GM21423 (cell line): ENCODE data around the gene SFR1.

Experiments used
- ATAC-seq: cut with Tn5 transposase; IDR thresholded peaks from one replicate; pipeline ENCODE4 v1.9.1; 2021; ENCODE audit warnings: mild to moderate bottlenecking, moderate library complexity; ENCODE audit not compliant: unreplicated experiment

The SFR1 gene, protein sequence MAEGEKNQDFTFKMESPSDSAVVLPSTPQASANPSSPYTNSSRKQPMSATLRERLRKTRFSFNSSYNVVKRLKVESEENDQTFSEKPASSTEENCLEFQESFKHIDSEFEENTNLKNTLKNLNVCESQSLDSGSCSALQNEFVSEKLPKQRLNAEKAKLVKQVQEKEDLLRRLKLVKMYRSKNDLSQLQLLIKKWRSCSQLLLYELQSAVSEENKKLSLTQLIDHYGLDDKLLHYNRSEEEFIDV

GRCh38 chr10:104121485-104122224 lies at the start of gene SFR1:
Gene SFR1, plus strand, starts transcription at chr10:104122171. Its CDS starts 13 bp downstream, at chr10:104122184.
- ATAC-seq, result peak; percentile 92

- no peak for ATAC-seq
Observed at GRCh38 chr10:104072786-104073185, 49.2 kb upstream of the SFR1 start.

GRCh38 chr10:104074505-104074904 lies 47.5 kb upstream of the SFR1 start:
- ATAC-seq, result no peak

DNA sequence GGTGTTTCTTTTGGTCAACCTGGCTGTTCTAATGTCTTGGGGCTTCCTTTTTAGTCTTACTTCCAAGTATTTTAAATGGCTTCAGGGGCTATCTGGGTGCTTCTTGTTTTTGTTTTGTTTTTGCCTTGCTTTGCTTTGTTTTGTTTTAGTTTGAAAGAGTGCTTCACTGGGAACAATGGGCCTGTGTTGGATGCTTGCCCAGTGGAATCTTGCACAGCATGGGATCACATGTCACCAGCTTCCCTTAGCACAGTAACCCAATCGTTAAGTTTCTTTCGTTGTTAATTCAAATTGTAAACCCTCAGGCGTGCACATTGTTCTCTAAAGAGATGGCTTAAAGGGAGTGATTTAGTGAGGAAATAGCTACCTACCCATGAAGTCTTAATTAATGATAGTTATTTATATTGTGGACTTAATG lies 45.2 kb upstream of the SFR1 start:
- no peak for ATAC-seq

DNA sequence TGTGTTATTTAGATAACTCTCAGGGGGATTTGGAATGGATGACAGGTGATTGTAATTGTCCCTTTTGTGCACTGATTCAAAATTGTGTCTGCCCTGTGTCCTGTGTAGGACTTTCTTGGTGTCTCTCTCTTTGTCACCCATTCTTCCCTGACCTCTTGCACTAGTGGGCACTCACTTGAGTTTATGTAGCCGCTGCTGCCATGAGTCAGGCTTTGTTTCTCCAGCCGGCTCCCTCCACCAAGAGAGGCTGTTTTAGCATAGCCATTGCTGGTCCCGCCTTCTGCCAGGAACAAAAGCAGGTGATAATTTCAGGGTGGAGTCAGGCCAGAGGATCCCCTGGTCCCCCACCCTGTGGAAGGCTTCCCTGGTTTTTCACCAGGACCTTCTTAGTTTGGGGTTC lies 44.7 kb upstream of the SFR1 start:
- ATAC-seq, result no peak

GRCh38 chr10:104077663-104078151 lies 44.3 kb upstream of the SFR1 start:
- no peak for ATAC-seq

DNA sequence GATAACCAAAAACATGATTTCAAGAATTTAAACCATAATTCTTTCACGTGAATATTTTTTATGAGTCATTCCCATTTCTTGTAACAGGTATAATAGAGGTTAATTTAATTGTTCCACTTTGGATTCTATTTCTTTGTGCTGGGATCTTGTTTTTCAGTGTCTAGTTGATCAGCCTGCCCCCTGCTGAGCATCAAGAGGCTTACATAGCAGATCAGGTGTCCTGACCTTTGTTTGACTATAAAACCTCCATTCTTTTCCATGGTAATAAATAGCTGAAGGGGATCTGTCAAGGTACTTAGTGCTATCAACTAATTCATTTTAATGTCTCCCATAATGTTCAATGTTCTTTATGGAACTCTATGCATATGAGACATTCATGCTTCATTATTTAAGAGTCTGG lies 41.2 kb upstream of the SFR1 start:
- ATAC-seq, result no peak

- no peak for ATAC-seq
Observed at GRCh38 chr10:104081998-104082397, 40.0 kb upstream of the SFR1 start.

- ATAC-seq, result no peak
Observed at GRCh38 chr10:104084482-104085142, 37.4 kb upstream of the SFR1 start.

DNA sequence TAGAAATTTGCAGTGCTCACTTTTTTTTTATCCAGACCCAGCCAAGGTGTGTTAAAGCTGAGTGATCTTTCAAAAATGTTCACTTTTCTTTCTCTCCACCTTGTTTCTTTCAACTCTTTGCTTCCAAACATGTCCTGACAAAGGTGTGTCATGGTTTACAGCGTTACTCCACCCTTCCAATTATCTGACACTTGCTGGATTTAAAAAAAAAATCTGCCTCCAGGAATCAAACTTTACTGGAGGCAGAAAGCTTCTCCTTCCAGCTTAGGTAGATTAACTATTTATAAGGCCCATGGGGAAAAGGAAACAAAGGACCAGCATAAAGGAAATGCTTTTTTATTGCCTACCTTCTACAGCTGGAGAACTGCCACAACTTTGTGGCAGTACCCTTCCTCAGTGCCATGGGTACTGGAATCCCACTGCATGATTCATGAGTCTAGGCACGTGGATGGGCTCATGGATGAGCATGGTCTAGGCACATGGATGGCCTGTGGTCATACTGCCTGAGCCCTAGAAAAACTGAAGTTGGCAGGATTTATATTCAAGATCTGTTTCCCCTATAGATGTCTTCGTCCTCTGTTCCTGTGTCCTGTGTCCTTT lies 36.1 kb upstream of the SFR1 start, which contains the start of gene COL17A1:
Gene COL17A1 (minus strand): TSS at position 80 of the 600 bp plus-strand sequence. CDS start 5,207 bp downstream, outside the sequence.
- no peak for ATAC-seq

DNA sequence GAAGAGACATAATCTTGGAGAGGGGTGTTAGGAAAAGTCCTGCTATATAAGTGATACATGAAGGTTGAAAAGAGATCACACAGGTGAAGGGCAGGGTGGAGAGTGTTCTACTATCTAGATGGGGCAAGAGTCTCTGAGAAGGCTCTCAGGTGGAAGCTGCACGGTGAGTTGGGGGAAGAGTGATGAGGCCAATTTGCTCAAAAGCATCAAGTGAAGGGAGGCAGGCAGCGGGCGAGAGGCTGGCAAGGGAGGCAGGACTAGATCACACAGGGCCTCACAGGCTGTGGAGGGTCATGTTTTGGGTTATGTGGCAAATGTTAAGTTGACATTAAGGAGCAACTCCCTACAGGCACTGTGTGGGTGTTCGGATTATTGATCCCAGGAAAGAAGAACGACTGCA lies 33.7 kb upstream of the SFR1 start:
- ATAC-seq, result no peak

DNA sequence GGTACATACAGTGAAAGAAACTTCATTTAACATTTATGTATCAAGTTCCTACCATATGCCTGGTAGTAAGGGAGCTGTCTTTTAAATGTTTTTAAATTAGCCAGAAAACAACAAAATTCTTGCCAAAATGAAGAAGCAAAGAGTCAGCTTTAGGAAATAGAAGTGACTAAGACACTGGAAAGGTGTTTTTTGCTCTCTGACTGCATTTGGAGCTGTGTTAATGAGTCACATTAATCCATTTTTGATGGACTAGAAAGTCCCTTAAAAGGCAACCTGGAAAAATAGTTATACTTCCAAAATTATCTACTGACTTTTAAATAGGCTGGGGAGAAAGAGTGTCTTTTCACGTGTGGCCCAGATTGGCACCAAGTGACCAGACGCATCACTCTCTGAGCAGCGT lies 32.4 kb upstream of the SFR1 start:
- no peak for ATAC-seq

- no peak for ATAC-seq
Observed at GRCh38 chr10:104090611-104091010, 31.4 kb upstream of the SFR1 start.

- no peak for ATAC-seq
Observed at GRCh38 chr10:104092749-104093148, 29.2 kb upstream of the SFR1 start.

GRCh38 chr10:104096692-104097091 lies 25.3 kb upstream of the SFR1 start:
- ATAC-seq, result no peak

DNA sequence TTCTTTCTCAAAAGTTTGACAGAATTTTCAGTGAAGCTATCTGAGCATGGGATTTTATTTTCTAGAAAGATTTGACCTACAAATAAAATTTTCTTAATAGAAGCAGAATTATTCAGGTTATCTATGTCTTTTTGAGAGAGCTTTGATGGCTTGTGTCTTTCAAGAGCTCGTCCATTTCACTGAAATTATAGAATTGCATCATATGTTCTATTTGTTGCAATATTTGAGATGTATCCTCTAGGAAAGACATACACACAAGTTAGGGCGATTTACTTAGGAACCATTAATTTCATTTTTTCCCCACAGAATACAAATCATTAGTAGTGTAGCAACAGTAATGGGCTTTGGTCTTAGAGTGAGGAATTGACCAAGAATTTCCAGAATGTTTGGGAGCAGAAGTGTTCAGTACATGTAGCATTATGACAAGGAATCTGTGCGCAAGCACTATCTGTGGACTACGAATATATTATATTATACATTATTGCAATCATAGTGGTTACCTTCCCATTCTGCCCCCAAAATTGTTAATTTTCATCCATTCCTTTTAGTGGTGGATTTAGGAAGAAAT lies 23.5 kb upstream of the SFR1 start:
- ATAC-seq, result no peak

DNA sequence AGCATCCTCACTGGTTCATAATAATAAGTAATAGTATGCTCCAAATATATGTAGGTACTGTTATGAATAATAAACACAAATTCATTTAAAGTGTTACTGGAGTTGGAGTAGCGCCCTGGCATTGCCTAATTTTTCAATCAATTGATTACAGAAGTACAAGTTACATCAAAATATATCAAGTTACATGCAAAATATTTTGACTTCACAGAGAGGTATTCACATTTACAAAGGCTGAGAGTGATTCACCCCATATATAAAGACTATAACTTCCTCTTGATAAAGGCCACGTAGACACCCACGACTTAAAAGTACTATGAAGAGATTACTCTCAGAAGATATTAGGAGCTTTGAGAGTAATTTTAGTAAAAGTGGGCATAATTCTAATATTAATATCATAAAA lies 22.7 kb upstream of the SFR1 start:
- ATAC-seq, result no peak

- ATAC-seq, result no peak
Observed at GRCh38 chr10:104099941-104100340, 22.0 kb upstream of the SFR1 start.

- ATAC-seq, result no peak
Observed at GRCh38 chr10:104100795-104101194, 21.2 kb upstream of the SFR1 start.

DNA sequence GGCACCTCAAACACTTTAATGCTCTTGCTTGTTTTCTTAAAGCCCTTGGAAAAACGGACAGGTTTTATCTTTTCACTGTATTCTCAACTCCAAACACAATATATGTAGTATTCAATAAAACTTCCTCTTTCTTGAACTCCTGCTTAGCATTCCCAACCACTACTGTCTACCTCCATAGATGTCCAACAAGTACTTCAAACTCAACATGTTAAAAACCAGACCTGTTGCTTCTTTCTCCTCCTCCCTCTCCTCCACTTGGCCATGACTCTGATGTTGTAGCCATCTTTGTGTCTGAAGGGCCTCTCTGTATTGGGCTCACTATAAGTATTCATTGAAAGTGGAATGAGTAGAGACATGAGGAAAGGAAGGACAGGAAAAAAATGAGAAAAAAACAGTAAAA lies 20.1 kb upstream of the SFR1 start:
- no peak for ATAC-seq

- ATAC-seq, result no peak
Observed at GRCh38 chr10:104103956-104104355, 18.0 kb upstream of the SFR1 start.
